Stimulated activated CD8-positive, alpha-beta memory T cell treated with anti-CD3 and anti-CD28 coated beads, Interleukin-12 subunit alpha, Interleukin-12 subunit beta, amount 100 ng/mL, for 24 hours (primary cell): ENCODE measurements around the gene ERBIN.
"Not testable (repeated sequence)": the region's sequence is repeated elsewhere in the genome, so short reads cannot be mapped to it uniquely, and the experiment has no call there.

Experiments used
- DNase-seq: peaks from one replicate; pipeline ENCODE4 v3.0.0-alpha.2; 2020; ENCODE audit errors: extremely low read depth

ERBIN gene

GRCh38 chr5:65957703-65958102, 31.3 kb downstream of the ERBIN start:
- not testable (repeated sequence) for DNase-seq

DNA sequence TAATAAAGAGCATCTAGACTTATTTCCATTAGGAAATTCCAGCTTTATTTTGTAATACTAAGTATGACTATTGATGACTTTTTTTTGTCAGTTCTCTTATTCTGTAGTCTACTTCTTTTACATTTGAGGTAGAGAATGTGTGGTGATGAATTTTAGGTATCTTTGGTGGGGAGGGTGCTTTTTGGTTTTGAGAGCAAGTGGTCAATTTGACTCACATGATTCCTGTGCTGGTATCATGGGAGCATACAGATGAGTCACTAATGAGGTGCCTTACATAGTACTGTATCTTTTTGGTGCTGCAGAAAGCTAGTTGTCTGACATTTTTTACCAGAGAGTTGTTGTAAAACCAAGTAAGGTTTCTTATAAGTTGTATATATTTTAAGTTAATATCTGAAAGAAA, 35.3 kb downstream of the ERBIN start:
- no peak for DNase-seq

DNA sequence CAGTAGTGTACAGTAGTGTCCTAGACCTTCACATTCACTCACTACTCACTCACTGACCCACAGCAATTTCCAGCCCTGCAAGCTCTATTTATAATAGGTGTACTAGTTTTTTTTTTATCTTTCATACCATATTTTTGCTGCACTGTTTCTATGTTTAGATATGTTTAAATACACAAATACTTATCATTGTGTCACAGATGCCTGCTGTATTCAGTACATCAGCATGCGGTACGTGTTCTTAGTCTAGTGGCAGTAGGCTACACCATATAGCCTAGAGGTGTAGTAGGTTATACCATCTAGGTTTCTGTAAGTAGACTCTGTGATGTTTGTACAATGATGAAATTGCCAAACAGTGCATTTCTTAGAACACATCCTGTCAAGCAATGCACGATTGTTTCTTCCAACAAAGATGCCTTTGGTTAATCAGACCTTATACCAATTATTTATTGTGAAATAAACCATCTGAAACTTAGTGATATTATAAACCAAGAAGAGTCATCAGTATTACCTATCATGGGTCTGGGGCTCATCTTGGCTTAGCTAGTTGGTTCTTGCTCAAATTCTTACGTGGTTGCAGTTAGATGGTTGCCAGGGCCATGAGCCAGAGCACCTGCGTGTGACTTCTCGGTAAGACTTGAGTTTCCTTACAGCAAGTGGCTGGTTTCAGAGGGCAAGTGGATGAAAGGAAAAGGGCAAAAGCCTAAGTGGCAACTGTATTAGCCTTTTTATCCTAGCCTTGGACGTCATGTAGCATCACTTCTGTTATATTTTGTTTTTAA, 41.1 kb downstream of the ERBIN start:
- DNase-seq: no peak

DNA sequence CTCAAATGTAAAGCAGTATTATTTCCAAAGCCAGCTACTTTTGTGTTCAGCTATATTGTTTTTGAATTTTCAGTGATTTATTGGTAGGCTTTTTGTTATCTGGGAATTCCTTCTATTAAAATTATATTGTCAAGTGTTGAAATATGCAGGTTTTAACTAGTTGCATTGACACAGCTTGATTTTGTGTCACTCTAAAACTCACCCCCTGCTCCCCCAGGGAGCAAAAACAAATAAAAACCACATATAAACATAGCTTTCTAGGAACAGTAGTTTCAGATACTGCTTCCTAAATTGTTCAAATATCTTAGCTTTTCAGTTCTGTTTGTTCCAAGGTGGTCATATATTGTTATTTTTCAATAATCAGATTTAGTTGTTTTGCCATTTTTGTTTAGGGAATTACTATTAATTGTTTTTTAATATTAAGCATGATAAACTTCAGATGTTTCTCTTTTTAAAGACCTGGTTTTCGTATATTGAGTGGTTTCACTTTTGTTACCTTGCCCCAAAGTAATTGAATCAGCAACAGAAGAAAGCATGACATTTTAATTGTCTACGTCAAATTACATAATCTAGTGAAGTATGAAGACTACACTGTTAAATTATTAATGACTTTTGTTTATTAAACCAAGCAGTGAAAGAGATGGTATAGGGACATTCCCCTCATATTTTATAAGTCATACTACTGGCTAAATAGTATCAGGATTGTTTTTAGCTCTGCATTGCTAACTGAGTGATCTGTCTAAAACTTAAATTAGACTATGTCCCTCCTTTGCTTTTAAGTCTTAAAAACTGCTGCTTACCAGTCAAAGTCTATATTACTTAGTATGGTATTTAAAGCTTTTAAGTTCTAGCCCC, 43.4 kb downstream of the ERBIN start:
- DNase-seq: no peak

GRCh38 chr5:65970481-65971367, 44.3 kb downstream of the ERBIN start:
- DNase-seq: no peak

DNA sequence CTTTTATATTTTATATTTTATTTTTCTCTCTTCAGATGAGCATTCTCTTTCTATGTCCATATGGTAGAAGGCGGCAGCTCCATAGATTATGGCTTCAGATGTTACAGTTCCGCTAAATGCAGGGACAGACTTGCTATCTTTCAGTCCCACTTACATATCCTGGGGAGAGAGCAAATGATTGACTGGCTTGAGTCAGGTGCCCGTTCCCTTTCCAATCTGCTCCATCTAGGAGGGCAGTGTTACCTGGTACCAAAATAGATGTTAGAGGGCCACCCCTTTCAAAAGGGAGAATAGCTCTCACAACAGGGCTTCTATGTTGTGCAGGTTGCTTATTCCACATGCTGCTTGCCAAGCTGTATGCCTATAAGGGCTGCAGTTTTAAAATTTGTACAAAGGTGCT, 45.3 kb downstream of the ERBIN start:
- DNase-seq: no peak

- DNase-seq: not testable (repeated sequence)
Measured at GRCh38 chr5:65972896-65973295, 46.5 kb downstream of the ERBIN start.

- DNase-seq: no peak
Measured at GRCh38 chr5:65978251-65978650, 51.9 kb downstream of the ERBIN start.

GRCh38 chr5:65981548-65981947, 55.2 kb downstream of the ERBIN start:
- DNase-seq: no peak

DNA sequence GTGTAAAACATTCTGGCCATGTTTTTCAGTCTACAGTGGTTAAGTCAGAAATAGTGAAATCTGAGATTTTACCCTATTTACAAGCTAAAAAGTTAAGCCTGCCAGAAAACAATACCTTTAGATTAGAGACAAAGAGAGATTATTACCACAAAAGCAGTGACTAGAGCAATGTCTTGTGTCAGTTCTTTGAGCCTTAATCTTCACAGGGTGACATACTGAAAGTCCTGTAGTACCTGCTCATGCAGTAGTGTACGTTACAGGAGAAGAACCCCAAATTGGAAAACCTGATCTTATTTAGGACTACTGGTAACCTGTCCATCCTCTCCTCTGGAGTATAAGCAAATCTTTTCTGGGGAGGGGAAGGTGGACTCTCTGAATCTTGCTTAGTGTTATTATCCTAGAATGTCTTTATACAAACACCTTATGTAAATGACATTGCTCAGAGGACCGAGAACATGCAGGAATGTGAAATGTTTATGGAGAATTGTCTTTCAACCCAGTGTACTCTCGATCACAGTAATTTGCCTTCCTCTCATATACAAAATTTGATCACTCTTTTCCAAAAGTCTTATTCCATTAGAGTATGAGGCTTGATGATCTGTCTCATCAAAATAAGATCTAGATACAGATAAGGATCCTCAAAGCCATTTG, 55.7 kb downstream of the ERBIN start:
- DNase-seq: no peak

DNA sequence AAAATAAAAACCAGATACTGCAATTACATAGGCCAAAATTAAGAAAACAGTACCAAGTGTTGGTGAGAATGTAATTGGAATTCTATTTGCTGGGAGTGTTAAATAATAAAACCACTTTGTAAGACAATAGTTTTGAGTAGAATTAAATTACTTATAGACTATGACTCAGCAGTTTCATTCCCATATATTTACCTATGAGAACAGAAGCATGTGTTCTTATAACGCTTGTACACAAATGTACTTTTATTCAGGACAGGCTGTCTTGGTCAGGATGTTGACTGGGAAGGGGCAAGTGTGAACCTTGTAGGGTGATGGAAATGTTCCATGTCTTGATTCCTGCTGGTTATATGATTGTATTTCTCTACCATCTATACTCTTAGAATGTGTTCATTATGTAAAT, 56.3 kb downstream of the ERBIN start:
- DNase-seq: no peak

DNA sequence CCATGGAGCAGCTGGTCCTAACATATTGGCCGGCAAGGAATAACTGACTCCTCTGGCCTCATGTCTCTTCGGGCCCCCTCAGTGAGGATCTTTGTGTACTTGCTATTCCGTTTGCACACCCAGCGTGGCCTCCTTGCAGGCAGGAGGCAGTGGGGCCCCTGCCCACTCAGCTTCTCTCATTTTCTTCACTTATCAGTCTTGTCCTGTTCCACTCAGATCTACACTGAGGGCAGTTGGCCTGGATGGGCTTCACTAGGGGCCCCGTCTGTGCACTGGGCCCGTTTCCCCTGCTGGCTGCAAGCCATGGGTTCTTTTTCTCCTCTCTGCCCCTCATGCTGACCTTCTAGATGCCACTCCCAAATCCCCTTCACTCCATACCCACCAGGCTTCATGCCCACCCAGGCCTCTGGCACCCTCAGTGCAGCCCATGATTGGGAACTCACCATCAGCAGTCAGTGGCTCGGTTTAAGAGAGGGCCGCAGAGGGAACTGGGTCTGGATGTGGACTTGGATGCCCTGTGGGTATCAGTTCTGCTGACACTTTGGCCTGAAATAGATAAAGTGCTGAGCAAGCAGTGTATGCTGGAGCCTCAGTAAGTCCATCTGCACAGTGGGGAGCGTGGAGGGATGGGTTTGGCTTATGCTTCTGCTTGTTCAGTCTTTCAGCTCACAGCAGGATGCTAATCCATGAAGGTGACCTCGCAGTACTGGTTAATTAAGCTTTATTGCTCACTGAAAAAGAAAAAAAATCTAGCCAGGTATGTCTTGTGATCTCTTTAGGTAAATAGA, 57.9 kb downstream of the ERBIN start:
- no peak for DNase-seq

DNA sequence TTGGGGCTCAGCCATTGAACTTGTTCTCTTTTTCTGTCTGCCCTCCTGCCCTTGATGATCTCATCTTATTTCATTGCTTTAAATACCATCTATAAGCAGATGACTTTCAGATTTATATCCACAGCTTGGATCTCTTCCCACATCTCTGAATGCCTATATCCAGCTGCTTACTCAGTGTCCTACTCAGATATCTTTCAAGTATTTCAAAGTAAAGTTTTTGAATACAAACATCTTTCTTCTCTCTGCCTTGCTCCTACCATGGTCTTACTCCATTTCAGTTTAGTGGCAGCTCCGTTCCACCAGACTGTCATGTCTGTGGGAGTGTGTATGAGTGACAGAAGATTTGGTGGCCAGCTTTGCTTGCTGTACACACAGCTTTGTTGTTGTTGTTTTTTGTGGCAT, 59.7 kb downstream of the ERBIN start:
- DNase-seq: no peak

DNA sequence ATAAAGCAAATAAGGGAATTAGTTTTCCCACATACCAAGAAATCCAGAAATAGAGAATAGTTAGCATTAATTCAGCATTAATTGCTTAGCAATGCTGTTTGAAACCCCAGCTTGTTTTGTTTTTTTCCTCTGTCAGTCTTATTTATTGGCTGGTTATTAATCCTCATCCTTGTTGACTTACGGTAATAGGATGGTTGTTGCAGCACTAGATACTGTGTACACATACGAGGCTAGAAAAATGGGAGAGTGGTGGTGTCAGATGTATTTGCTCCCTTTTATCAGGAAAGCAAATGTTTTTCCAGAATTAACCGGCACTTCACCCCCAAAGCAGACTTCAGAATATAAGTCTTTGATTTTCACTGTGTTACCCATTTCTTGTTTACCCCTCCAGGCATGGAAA, 60.4 kb downstream of the ERBIN start:
- no peak for DNase-seq

GRCh38 chr5:65987982-65988381, 61.6 kb downstream of the ERBIN start:
- DNase-seq: no peak

DNA sequence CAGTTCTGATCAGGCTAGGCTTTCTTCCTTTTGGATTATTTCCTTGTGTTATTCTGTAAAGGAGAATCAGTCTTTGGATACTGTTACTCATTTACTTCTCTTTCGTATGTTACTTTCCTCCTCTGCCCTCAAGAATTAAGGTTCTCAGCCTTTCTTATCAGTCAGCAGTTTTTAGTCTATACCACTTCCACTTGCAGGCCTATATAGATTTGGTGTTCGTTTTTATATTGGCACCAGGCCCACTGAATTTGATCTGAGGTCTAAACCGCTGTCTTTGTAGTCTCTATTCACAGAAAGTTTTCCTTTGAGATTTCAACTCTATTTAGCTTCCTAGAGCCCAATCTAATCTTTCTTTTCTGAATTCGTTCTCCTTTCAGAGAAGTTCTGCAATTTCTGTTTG, 62.8 kb downstream of the ERBIN start:
- DNase-seq: no peak

- no peak for DNase-seq
Measured at GRCh38 chr5:65992630-65993029, 66.3 kb downstream of the ERBIN start.

- no peak for DNase-seq
Measured at GRCh38 chr5:65994117-65994786, 67.9 kb downstream of the ERBIN start.

DNA sequence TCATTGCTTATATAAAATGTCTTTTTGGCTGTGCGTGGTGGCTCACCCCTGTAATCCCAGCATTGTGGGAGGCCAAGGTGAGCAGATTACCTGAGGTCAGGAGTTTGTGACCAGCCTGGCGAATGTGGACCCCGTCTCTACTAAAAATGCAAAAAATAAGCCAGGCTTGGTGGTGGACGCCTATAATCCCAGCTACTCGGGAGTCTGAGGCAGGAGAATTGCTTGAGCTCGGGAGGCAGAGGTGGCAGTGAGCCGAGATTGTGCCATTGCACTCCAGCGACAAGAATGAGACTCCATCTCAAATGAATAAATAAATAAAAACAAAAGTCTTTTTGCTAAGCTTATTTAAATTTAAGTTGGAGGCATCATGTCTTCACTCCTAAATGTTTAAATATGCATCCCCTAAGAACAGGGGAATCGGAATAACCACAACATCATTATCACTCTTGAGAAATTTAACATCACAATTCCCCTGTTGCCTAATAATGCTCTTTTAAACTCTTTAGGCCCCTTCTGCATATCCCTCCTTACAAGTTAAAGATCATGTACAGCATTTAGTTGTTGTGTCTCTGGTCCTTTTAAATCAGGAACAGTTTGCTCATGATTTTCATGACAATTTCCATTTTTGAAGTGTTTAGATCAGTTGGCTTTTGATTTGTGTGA, 72.8 kb downstream of the ERBIN start:
- DNase-seq: no peak

DNA sequence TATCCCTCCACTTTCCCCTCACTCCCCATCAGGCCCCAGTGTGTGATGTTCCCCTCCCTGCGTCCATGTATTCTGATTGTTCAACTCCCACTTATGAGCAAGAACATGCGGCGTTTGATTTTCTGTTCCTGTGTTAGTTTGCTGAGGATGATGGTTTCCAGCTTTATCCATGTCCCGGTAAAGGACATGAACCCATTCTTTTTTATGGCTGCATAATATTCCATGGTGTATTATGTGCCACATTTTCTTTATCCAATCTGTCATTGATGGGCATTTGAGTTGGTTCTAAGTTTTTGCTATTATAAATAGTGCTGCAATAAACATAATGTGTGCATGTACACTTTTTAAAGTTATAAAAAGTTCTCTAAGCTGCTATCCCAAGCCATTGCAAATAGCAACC, 75.6 kb downstream of the ERBIN start:
- no peak for DNase-seq
